NCI-H446 treated with DMSO at 0.1 percent for 48 hours (cell line): Measurements from ENCODE around the gene MX2.

Experiments
- DNase-seq: peaks from one replicate; lab custom pipeline; 2025; lab: John Stamatoyannopoulos, UW

MX2 gene

GRCh38 chr21:41365377-41366107 lies 3.7 kb downstream of the MX2 start:
- DNase-seq, result no peak

GRCh38 chr21:41366522-41367151 lies 4.8 kb downstream of the MX2 start:
- DNase-seq, result no peak

- no peak for DNase-seq
Measured at GRCh38 chr21:41367301-41367944, 5.6 kb downstream of the MX2 start.

- no peak for DNase-seq
Measured at GRCh38 chr21:41367945-41368734, 6.3 kb downstream of the MX2 start.

GRCh38 chr21:41368735-41369104 lies 6.9 kb downstream of the MX2 start:
- DNase-seq, result no peak

- no peak for DNase-seq
Measured at GRCh38 chr21:41369105-41369919, 7.5 kb downstream of the MX2 start.

- no peak for DNase-seq
Measured at GRCh38 chr21:41369920-41370839, 8.4 kb downstream of the MX2 start.

- DNase-seq, result no peak
Measured at GRCh38 chr21:41370840-41371684, 9.2 kb downstream of the MX2 start.

- DNase-seq, result no peak
Measured at GRCh38 chr21:41371685-41372030, 9.8 kb downstream of the MX2 start.

GRCh38 chr21:41373253-41373652 lies 11.4 kb downstream of the MX2 start:
- DNase-seq, result no peak

GRCh38 chr21:41373763-41374162 lies 11.9 kb downstream of the MX2 start:
- no peak for DNase-seq

GRCh38 chr21:41374177-41374712 lies 12.4 kb downstream of the MX2 start:
- DNase-seq, result no peak

- DNase-seq, result no peak
Measured at GRCh38 chr21:41374867-41375533, 13.2 kb downstream of the MX2 start.

GRCh38 chr21:41375875-41376274 lies 14.0 kb downstream of the MX2 start:
- no peak for DNase-seq

- DNase-seq, result no peak
Measured at GRCh38 chr21:41377715-41378114, 15.9 kb downstream of the MX2 start.

GRCh38 chr21:41378849-41379248 lies 17.0 kb downstream of the MX2 start:
- DNase-seq, result no peak

- DNase-seq, result no peak
Measured at GRCh38 chr21:41379901-41380300, 18.1 kb downstream of the MX2 start.

GRCh38 chr21:41381731-41382130 lies 19.9 kb downstream of the MX2 start:
- no peak for DNase-seq
